ENCODE data around the gene SRP68. TPM values are rescaled to one million over a fixed set of nuclear protein-coding genes. Genes with fewer than 3 reads are reported as not detected.

Gene SRP68
- total and polyA plus RNA-seq, 9 of the 15 experiments (the other 6 are each of a cell fraction or from before 2014, with no cell fraction given), result 29.4 to 92.6 (median 36.2) TPM

DNA sequence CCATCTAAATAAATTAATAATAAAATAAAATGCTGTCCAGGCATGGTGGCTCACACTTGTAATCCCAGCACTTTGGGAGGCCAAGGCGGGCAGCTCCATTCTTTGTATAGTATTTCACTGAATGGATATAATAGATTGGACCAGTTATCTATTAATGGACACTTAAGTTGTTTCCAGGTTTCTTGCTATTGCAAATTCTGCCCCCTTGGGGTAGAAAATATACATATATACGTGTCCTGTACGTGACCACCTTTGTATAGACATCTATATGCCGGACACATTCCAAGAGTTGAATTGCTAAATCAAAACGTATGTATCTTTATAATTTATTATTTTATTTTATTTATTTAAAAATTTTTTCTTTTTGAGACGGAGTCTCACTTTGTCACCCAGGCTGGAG is 35.2 kb upstream of the SRP68 start:
- CTCF ChIA-PET (ENCODE audit: low intra/inter-chr PET ratio), result interaction anchor here (0.7 kb wide), 1 partner anchor 14 kb away, joined by 3 read pairs; no protein-coding TSS in a partner anchor
- POLR2A ChIA-PET, result no interaction called here
- Histone ChIP-seq H3K9ac (ENCODE audit: insufficient read depth in 1 of 2, low read depth in 2 of 2, low read length in 2 of 2) (no peak overlapping the region), H3K4me2 (ENCODE audit: insufficient read depth, low read length) (no peak overlapping the region), H3K36me3 (ENCODE audit: control insufficient read depth, insufficient read depth, low read length) (no peaks in the 10 kb centered on the region), H3K9me3 (replicated peaks; ENCODE audit: control insufficient read depth, insufficient read depth, low read depth, low read length) (no peaks in the 10 kb centered on the region), H2AFZ (ENCODE audit: low read depth, low read length) (no peak overlapping the region), H3K79me2 (ENCODE audit: control insufficient read depth, insufficient read depth, low read length) (peaks cover 11% of the 10 kb centered on the region), H3K4me3 (no peak overlapping the region), H3K4me1 (replicated peaks in 1 of 2; ENCODE audit: control insufficient read depth in 2 of 2, insufficient read depth in 2 of 2, low read length in 2 of 2) (peaks cover 12 to 15% of the 10 kb centered on the region in 2 experiments), H3K27ac (ENCODE audit: extremely low read depth, low read depth, low read length) (no peak overlapping the region), H3K27me3 (ENCODE audit: control insufficient read depth in 2 of 2, insufficient read depth in 2 of 2, low read length in 2 of 2) (no peaks in the 10 kb centered on the region), H4K20me1 (replicated peaks; ENCODE audit: control insufficient read depth, insufficient read depth, low read length) (no peaks in the 10 kb centered on the region), H3K9me1 (ENCODE audit: control insufficient read depth, insufficient read depth, low read length) (peaks cover 2% of the 10 kb centered on the region)
- intact Hi-C loops (cut with micrococcal nuclease) (no loop called here), in situ Hi-C loops (cut with MboI) (no loop called here)
- no TSS peak for BruUV-seq (replicated peaks)
- FAIRE-seq (no peak), ATAC-seq (no peak), DNase-seq (ENCODE audit: extremely low read depth in 1 of 4, low spot score in 3 of 4) (peak in 1 of 4 experiments; percentile 61)
- TF ChIP-seq, protein P1, sequence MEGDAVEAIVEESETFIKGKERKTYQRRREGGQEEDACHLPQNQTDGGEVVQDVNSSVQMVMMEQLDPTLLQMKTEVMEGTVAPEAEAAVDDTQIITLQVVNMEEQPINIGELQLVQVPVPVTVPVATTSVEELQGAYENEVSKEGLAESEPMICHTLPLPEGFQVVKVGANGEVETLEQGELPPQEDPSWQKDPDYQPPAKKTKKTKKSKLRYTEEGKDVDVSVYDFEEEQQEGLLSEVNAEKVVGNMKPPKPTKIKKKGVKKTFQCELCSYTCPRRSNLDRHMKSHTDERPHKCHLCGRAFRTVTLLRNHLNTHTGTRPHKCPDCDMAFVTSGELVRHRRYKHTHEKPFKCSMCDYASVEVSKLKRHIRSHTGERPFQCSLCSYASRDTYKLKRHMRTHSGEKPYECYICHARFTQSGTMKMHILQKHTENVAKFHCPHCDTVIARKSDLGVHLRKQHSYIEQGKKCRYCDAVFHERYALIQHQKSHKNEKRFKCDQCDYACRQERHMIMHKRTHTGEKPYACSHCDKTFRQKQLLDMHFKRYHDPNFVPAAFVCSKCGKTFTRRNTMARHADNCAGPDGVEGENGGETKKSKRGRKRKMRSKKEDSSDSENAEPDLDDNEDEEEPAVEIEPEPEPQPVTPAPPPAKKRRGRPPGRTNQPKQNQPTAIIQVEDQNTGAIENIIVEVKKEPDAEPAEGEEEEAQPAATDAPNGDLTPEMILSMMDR (IDR thresholded peaks at IDR 0.05 in 2 of 3, conservative IDR thresholded peaks at IDR 0.05 in 1 of 3; ENCODE audit: insufficient read depth in 2 of 3, low read depth in 1 of 3, low read length in 3 of 3), result peak; percentile 1 to 61 (median 37); a peak in 4 of 6 replicates
- TF ChIP-seq NELFE (IDR thresholded peaks at IDR 0.05; ENCODE audit: insufficient read depth, insufficient read length), result no peak
- TF ChIP-seq SREBF1 (IDR thresholded peaks at IDR 0.05; ENCODE audit: borderline replicate concordance, low read depth, low read length), result no peak
- no peak for TF ChIP-seq ILF3 (IDR thresholded peaks at IDR 0.05; ENCODE audit: borderline replicate concordance)
- peak; percentile 12 to 41; a peak in 1 of 4 replicates for TF ChIP-seq RAD21 (CRISPR knock-in tag; conservative IDR thresholded peaks at IDR 0.05 in 1 of 2, IDR thresholded peaks at IDR 0.05 in 1 of 2)
- peak; percentile 22; the same call in 1 of the 2 replicates for TF ChIP-seq SMARCE1 (IDR thresholded peaks at IDR 0.05)
- WGBS (ENCODE audit: insufficient coverage, low coverage, missing lambda C conversion rate), result 35% methylated on average over 6 of the region's 6 CpGs
